GM18867 (cell line): ENCODE measurements around the gene DNAJB4.
"Not testable (repeated sequence)": the region's sequence is repeated elsewhere in the genome, so short reads cannot be mapped to it uniquely, and the experiment has no call there.

Experiments used
- ATAC-seq: cut with Tn5 transposase; IDR thresholded peaks from one replicate; pipeline ENCODE4 v1.9.1; 2021; ENCODE audit warnings: mild to moderate bottlenecking, moderate library complexity; ENCODE audit not compliant: unreplicated experiment

Gene DNAJB4

GRCh38 chr1:78061825-78062523 lies 57.2 kb downstream of the DNAJB4 start:
- ATAC-seq = no peak

- not testable (repeated sequence) for ATAC-seq
These were observed 60.1 kb downstream of the DNAJB4 start for GRCh38 chr1:78064886-78065285.
